ENCODE measurements around the gene GSTT2.

DNA sequence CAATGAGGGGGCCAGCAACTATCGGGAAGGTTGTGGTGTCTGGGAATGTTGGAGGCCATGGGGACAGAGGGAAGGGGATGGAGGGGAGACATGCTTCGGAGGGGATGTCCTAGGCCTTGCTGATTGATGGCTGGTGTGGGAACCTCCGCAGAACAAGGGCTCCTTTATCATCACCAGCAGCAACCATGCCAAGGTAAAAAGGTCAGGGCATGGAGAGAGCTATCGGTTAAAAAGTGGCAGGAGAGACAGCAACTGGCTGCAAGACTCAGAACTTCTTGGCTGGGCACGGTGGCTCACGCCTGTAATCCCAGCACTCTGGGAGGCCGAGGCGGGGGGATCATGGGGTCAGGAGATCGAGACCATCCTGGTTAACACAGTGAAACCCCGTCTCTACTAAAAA lies 22.3 kb downstream of the GSTT2 start:
- TF ChIP-seq, protein P1, sequence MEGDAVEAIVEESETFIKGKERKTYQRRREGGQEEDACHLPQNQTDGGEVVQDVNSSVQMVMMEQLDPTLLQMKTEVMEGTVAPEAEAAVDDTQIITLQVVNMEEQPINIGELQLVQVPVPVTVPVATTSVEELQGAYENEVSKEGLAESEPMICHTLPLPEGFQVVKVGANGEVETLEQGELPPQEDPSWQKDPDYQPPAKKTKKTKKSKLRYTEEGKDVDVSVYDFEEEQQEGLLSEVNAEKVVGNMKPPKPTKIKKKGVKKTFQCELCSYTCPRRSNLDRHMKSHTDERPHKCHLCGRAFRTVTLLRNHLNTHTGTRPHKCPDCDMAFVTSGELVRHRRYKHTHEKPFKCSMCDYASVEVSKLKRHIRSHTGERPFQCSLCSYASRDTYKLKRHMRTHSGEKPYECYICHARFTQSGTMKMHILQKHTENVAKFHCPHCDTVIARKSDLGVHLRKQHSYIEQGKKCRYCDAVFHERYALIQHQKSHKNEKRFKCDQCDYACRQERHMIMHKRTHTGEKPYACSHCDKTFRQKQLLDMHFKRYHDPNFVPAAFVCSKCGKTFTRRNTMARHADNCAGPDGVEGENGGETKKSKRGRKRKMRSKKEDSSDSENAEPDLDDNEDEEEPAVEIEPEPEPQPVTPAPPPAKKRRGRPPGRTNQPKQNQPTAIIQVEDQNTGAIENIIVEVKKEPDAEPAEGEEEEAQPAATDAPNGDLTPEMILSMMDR (IDR thresholded peaks at IDR 0.05; ENCODE audit: low read depth, low read length, missing input control) = no peak
- TF ChIP-seq SP1 (IDR thresholded peaks at IDR 0.05) (no peak), NR2F2 (IDR thresholded peaks at IDR 0.05) (no peak), TAF1 (conservative IDR thresholded peaks at IDR 0.05) (no peak), HNF4G (IDR thresholded peaks at IDR 0.05) (no peak), YY1 (IDR thresholded peaks at IDR 0.05) (no peak), HNF4A (conservative IDR thresholded peaks at IDR 0.05) (no peak), RAD21 (IDR thresholded peaks at IDR 0.05) (no peak), EGR1 (IDR thresholded peaks at IDR 0.05; ENCODE audit: low read depth in 2 of 2) (no peak), JUND (IDR thresholded peaks at IDR 0.05) (no peak)
- TF ChIP-seq, protein P2, sequence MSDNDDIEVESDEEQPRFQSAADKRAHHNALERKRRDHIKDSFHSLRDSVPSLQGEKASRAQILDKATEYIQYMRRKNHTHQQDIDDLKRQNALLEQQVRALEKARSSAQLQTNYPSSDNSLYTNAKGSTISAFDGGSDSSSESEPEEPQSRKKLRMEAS (IDR thresholded peaks at IDR 0.05) = no peak
- TF ChIP-seq, protein P3, sequence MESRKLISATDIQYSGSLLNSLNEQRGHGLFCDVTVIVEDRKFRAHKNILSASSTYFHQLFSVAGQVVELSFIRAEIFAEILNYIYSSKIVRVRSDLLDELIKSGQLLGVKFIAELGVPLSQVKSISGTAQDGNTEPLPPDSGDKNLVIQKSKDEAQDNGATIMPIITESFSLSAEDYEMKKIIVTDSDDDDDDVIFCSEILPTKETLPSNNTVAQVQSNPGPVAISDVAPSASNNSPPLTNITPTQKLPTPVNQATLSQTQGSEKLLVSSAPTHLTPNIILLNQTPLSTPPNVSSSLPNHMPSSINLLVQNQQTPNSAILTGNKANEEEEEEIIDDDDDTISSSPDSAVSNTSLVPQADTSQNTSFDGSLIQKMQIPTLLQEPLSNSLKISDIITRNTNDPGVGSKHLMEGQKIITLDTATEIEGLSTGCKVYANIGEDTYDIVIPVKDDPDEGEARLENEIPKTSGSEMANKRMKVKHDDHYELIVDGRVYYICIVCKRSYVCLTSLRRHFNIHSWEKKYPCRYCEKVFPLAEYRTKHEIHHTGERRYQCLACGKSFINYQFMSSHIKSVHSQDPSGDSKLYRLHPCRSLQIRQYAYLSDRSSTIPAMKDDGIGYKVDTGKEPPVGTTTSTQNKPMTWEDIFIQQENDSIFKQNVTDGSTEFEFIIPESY (IDR thresholded peaks at IDR 0.05) = no peak
- TF ChIP-seq, protein P4, sequence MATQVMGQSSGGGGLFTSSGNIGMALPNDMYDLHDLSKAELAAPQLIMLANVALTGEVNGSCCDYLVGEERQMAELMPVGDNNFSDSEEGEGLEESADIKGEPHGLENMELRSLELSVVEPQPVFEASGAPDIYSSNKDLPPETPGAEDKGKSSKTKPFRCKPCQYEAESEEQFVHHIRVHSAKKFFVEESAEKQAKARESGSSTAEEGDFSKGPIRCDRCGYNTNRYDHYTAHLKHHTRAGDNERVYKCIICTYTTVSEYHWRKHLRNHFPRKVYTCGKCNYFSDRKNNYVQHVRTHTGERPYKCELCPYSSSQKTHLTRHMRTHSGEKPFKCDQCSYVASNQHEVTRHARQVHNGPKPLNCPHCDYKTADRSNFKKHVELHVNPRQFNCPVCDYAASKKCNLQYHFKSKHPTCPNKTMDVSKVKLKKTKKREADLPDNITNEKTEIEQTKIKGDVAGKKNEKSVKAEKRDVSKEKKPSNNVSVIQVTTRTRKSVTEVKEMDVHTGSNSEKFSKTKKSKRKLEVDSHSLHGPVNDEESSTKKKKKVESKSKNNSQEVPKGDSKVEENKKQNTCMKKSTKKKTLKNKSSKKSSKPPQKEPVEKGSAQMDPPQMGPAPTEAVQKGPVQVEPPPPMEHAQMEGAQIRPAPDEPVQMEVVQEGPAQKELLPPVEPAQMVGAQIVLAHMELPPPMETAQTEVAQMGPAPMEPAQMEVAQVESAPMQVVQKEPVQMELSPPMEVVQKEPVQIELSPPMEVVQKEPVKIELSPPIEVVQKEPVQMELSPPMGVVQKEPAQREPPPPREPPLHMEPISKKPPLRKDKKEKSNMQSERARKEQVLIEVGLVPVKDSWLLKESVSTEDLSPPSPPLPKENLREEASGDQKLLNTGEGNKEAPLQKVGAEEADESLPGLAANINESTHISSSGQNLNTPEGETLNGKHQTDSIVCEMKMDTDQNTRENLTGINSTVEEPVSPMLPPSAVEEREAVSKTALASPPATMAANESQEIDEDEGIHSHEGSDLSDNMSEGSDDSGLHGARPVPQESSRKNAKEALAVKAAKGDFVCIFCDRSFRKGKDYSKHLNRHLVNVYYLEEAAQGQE (IDR thresholded peaks at IDR 0.05) = no peak

All from liver (tissue), 3 donors.